ENCODE data around the gene CA14. TPM values are rescaled to one million over a fixed set of nuclear protein-coding genes. Genes with fewer than 3 reads are reported as not detected.
A peak's percentile ranks its signal among the peaks of the same experiment; 100 is the strongest.

The CA14 gene
- total and polyA plus RNA-seq, 2 of the 4 experiments (the other 2 are of a cell fraction): not detected

- peak overlapping the region; percentile 75 for H2AFZ ChIP-seq (replicated peaks; ENCODE audit: low read length, poor library complexity)
- no TSS peak for BruUV-seq (replicated peaks)
- WGBS, 2 experiments (ENCODE audit: extremely low coverage in 2 of 2, insufficient read length in 1 of 2): 17% methylated on average over 17 of the region's 38 CpGs; no CpG with 5 or more reads in 1 of the 2 experiments
- 0 out of 2 replicates have a peak overlapping the region, but pooled peaks have one; percentile 8 for H3K14ac ChIP-seq (replicated peaks; ENCODE audit: low read depth, low read length)
- no peak overlapping the region; the same call in 1 of the 2 replicates for H2BK120ac ChIP-seq (ENCODE audit: low read depth, low read length)
- DNase-seq: peak; percentile 84
- H4K20me1 ChIP-seq (ENCODE audit: insufficient read depth, low read length): no peaks in the 10 kb centered on the region
- peak overlapping the region; percentile 18; the same call in 1 of the 2 replicates for H2AK5ac ChIP-seq (ENCODE audit: low read depth, low read length)
- 0 out of 2 replicates have a peak overlapping the region, but pooled peaks have one; percentile 26 for H4K91ac ChIP-seq (ENCODE audit: insufficient read depth, low read depth, low read length)
- peak overlapping the region; percentile 84 for H3K4me2 ChIP-seq (ENCODE audit: low read depth, low read length)
- H3K9me3 ChIP-seq (ENCODE audit: control insufficient read depth, insufficient read depth, low read length): no peaks in the 10 kb centered on the region
- H3K36me3 ChIP-seq (ENCODE audit: control insufficient read depth, insufficient read depth, low read length): no peaks in the 10 kb centered on the region
- H3K4me3 ChIP-seq (ENCODE audit: insufficient read depth, low read depth, low read length): peak overlapping the region; percentile 47
- 0 out of 4 replicates have a peak, but pooled peaks cover 0 to 3% of the 10 kb centered on the region in 2 experiments for H3K79me1 ChIP-seq (ENCODE audit: low read depth in 1 of 2, low read length in 2 of 2)
- CTCF ChIA-PET: interaction anchor here (1.0 kb wide), 1 partner anchor 38 kb away, joined by 3 read pairs; no protein-coding TSS in a partner anchor
- dilution Hi-C loops (cut with HindIII; ENCODE audit: low sequenced_read_pairs, unreplicated experiment): no loop called here
- H2BK5ac ChIP-seq (ENCODE audit: low read depth, low read length, poor library complexity, severe bottlenecking): peak overlapping the region; percentile 25
- peak overlapping the region; percentile 4; the same call in 1 of the 2 replicates for H2BK20ac ChIP-seq (ENCODE audit: low read depth, low read length)
- no peak overlapping the region for H3K27ac ChIP-seq (ENCODE audit: insufficient read depth, low read length)
- H3K56ac ChIP-seq (ENCODE audit: extremely low read depth, insufficient read depth, low read length): 0 out of 2 replicates have a peak overlapping the region, but pooled peaks have one; percentile 64
- peak overlapping the region; percentile 58; the same call in 1 of the 2 replicates for H3K18ac ChIP-seq (ENCODE audit: low read depth, low read length)
- H3K9ac ChIP-seq (ENCODE audit: low read depth, low read length): 0 out of 2 replicates have a peak overlapping the region, but pooled peaks have one; percentile 3
- H3K27me3 ChIP-seq (ENCODE audit: control insufficient read depth, insufficient read depth, low read length): no peaks in the 10 kb centered on the region
- intact Hi-C loops (cut with micrococcal nuclease): no loop called here
- peak overlapping the region; percentile 90 for H4K5ac ChIP-seq (ENCODE audit: low read depth, low read length)
- H2AK9ac ChIP-seq (replicated peaks; ENCODE audit: low read depth, low read length, poor library complexity): no peak overlapping the region
- peak overlapping the region; percentile 60; the same call in 1 of the 2 replicates for H3K4ac ChIP-seq (ENCODE audit: low read depth, low read length)
- H2BK15ac ChIP-seq (ENCODE audit: low read depth, low read length): 0 out of 3 replicates have a peak overlapping the region, but pooled peaks have one; percentile 16
- peak overlapping the region; percentile 90 for H4K8ac ChIP-seq (ENCODE audit: low read depth in 2 of 2, low read length in 2 of 2)
- POLR2A ChIA-PET (ENCODE audit: unreplicated experiment): no interaction called here
- H3K23ac ChIP-seq (ENCODE audit: low read depth, low read length): no peak overlapping the region
- in situ Hi-C loops (cut with MboI; ENCODE audit: low sequenced_read_pairs): no loop called here
- ATAC-seq (ENCODE audit: low read depth): peak; percentile 99
- H3K4me1 ChIP-seq (ENCODE audit: control insufficient read depth, insufficient read depth, low read length): no peaks in the 10 kb centered on the region; the same call in 1 of the 2 replicates
- no peaks in the 10 kb centered on the region for H3K9me1 ChIP-seq (ENCODE audit: insufficient read depth, low read length)
- TF ChIP-seq ELK1 (IDR thresholded peaks at IDR 0.05; ENCODE audit: borderline replicate concordance, low read depth, low read length) (no peak), MAZ (IDR thresholded peaks at IDR 0.05; ENCODE audit: borderline replicate concordance, low read depth, low read length) (no peak), MAFK (IDR thresholded peaks at IDR 0.05; ENCODE audit: low read depth, low read length) (no peak), NFE2L2 (IDR thresholded peaks at IDR 0.05; ENCODE audit: low read depth, low read length) (no peak), MXI1 (IDR thresholded peaks at IDR 0.05; ENCODE audit: borderline replicate concordance, low read depth, low read length) (no peak), CHD1 (IDR thresholded peaks at IDR 0.05; ENCODE audit: low read depth, low read length) (no peak), SMC3 (IDR thresholded peaks at IDR 0.05; ENCODE audit: low read depth, low read length) (no peak), RFX5 (IDR thresholded peaks at IDR 0.05; ENCODE audit: low read depth, low read length) (no peak), RCOR1 (IDR thresholded peaks at IDR 0.05; ENCODE audit: insufficient replicate concordance, low read length) (no peak), USF2 (IDR thresholded peaks at IDR 0.05; ENCODE audit: low read depth, low read length) (peak; percentile 94), POLR2A (IDR thresholded peaks at IDR 0.05; ENCODE audit: low read depth, low read length) (peak; percentile 26; the same call in 1 of the 2 replicates)
- TF ChIP-seq, protein P1, sequence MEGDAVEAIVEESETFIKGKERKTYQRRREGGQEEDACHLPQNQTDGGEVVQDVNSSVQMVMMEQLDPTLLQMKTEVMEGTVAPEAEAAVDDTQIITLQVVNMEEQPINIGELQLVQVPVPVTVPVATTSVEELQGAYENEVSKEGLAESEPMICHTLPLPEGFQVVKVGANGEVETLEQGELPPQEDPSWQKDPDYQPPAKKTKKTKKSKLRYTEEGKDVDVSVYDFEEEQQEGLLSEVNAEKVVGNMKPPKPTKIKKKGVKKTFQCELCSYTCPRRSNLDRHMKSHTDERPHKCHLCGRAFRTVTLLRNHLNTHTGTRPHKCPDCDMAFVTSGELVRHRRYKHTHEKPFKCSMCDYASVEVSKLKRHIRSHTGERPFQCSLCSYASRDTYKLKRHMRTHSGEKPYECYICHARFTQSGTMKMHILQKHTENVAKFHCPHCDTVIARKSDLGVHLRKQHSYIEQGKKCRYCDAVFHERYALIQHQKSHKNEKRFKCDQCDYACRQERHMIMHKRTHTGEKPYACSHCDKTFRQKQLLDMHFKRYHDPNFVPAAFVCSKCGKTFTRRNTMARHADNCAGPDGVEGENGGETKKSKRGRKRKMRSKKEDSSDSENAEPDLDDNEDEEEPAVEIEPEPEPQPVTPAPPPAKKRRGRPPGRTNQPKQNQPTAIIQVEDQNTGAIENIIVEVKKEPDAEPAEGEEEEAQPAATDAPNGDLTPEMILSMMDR (conservative IDR thresholded peaks at IDR 0.05; ENCODE audit: low read depth, low read length): peak; percentile 28; the same call in 1 of the 2 replicates
Observed at GRCh38 chr1:150213170-150214098, 44.1 kb upstream of the CA14 start.
